HG02610 (cell line): Measurements from ENCODE around the gene MPDU1.
"Not testable (repeated sequence)": the region's sequence is repeated elsewhere in the genome, so short reads cannot be mapped to it uniquely, and the experiment has no call there.

Experiments used
- ATAC-seq: cut with Tn5 transposase; IDR thresholded peaks from one replicate; pipeline ENCODE4 v1.9.1; 2021; ENCODE audit warnings: mild to moderate bottlenecking, moderate library complexity; ENCODE audit not compliant: unreplicated experiment

Gene MPDU1

GRCh38 chr17:7613769-7614424 is 30.2 kb downstream of the MPDU1 start:
- ATAC-seq: no peak

DNA sequence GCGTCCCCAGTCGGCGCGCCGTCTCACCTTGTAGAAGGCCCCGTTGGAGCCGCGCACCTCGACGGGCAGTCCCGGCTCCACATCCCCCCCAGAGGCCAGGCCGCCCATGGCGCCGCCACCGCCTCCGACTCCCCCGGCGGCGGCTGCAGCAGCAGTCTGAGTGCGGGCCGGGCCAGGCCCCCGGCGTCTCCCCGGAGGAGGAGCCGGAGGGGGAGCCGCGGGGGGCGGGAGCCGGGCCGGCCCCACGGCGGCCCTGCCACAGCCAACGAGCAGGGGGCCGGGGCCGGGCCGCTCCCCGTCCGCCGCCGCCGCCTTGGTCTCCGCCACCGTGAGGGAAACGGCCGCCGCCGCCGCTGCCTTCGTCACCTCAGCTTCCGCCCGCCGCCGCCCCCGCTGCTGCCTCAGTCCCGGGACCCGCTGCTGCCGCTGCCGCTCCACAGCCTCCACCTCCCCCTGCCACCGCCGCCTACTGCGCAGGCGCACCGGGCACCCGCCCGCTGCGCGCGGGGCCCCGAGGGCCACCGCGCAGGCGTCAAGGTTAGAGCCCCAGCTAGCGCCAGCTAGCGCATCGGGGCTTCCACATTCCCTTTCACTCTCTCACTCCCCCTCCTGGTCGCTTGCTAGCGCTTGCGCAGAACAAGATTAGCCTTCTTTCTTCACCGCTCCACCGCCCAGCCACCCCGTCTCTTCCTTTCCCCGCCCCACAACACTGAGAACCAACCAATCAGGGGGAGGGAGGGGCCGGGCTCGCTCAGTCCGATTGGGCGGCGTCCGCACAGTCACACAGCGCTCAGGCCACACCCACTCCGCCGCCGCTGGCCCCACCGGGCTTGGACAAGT is 31.0 kb downstream of the MPDU1 start, which contains the start of gene FXR2:
Gene FXR2 (minus strand): TSS at position 473 of the 840 bp plus-strand sequence. CDS start 365 bp downstream, at position 108.
- peak; percentile 88 for ATAC-seq

- no peak for ATAC-seq
These were observed 31.7 kb downstream of the MPDU1 start for GRCh38 chr17:7615265-7615747.

GRCh38 chr17:7618608-7619007 is 35.0 kb downstream of the MPDU1 start:
- no peak for ATAC-seq

GRCh38 chr17:7620835-7621234 is 37.2 kb downstream of the MPDU1 start:
- ATAC-seq: no peak

DNA sequence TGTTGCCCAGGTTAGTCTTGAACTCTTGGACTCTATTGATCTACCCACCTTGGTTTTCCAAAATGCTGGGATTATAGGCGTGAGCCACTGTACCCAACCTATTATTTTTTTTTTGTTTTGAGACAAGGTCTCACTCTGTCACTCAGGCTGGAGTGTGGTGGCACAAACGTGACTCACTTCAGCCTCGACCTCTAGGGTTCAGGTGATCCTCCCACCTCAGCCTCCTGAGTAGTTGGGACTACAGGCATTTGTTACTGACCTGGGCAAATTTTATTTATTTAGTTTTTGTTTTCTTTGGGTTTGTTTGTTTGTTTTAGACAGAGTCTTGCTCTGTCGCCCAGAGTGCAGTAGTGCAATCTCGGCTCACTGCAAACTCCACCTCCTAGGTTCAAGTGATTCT is 40.0 kb downstream of the MPDU1 start:
- ATAC-seq: no peak

- not testable (repeated sequence) for ATAC-seq
These were observed 42.1 kb downstream of the MPDU1 start for GRCh38 chr17:7625749-7626148.

DNA sequence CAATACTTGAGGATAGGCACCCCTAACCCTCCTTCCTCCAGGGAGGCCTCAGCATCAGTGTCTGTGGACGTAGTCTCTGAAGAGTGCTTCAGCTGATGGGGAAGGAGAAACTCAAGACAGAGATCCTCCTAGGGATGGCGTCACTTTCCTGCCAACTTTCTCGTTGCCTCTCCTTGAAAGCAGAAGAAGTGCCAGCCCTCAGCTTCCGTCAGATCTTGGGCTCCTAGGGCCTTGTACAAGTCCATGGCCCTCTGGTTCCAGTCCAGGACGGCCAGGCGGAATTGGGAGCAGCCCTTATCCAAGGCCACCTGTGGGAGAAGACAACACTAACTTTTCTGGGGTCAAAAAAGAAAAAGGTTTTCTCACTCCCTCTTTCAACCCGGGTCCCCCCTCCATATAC is 42.7 kb downstream of the MPDU1 start:
- ATAC-seq: no peak

- ATAC-seq: no peak
These were observed 43.3 kb downstream of the MPDU1 start for GRCh38 chr17:7626956-7627249.

DNA sequence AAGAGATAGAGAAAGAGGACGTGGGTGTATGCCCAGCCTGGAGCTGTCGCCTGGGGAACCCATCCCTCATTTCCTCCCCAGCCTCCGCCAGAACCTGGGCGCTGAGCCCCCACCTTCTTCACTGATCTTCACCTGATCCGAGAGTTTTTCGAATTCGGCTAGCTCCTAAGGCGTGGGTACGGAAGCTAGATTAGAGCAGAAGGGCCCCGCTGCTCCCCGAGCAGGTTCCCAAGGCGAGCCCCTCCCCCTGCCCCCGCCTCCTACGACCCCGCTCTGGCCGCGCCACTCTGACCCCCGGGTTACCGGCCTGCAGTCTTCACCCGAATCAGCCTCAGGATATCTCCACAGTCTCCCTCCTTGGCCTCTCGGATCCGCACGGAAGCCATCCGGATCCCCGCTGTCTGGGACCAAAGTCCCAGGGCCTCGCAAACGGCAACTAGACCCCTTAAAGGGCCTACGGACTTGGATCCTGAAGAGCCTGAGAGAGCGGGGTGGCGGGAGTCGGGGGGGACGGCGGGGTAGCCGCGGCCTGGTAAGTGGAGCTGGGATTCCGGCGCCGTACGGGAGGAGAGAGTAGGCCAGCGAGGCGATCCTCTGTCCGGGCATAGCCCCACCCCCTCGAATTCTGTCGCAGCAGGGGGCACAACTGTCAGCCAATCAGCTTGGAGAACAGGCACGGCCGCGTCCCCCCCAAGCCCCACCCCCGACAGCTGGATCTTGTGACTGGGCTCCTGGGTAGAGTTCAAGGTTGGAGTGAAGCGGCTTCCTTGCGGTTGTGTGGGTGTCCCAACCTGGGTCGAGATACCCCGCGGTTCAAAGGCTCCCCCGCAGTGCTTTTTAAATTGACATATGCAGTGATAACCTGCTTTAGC is 43.8 kb downstream of the MPDU1 start, which contains the start of gene SAT2:
Gene SAT2 (minus strand): TSS at position 572 of the 872 bp plus-strand sequence. CDS start 186 bp downstream, at position 386.
- ATAC-seq: peak; percentile 89

DNA sequence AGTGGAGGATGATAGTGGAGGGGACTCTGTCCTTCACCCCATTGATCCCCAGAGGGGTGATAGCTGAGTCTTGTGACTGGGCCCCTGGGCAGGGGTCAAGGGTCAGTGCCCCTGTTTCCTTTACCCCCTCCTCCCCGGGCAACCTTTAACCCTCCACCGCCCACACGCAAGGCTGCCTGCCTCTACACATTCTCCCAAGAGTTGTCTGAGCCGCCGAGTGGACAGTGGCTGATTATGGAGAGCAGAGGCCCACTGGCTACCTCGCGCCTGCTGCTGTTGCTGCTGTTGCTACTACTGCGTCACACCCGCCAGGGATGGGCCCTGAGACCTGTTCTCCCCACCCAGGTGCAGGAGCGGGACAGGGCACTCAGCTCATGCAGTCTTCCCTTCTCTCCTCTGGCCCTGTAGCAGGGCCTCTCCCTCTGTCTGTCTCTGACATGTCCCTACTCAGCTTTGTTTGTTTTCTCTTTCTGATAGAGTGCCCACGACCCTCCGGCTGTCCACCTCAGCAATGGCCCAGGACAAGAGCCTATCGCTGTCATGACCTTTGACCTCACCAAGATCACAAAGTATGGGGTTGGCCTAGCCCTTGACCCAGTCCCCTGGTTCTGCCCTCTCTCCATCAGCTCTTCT is 46.4 kb downstream of the MPDU1 start, which contains the start of gene SHBG:
Gene SHBG (plus strand): TSS at position 197 of the 633 bp plus-strand sequence. CDS start 38 bp downstream, at position 235.
- ATAC-seq: no peak

- ATAC-seq: no peak
These were observed 48.0 kb downstream of the MPDU1 start for GRCh38 chr17:7631398-7632380.

- ATAC-seq: no peak
These were observed 48.8 kb downstream of the MPDU1 start for GRCh38 chr17:7632492-7632894.

DNA sequence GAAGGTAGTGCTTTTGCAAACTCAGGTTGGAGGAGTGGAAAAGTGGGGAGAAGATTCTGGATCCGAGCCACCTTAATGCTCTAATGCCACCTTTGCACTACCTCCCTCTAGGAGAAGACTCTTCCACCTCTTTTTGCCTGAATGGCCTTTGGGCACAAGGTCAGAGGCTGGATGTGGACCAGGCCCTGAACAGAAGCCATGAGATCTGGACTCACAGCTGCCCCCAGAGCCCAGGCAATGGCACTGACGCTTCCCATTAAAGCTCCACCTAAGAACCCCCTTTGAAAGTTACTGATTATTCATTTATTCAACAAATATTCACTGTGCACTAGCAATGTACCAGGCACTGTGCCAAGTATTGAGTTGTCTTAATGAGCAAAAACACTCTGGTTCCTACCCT is 49.4 kb downstream of the MPDU1 start:
- ATAC-seq: no peak

DNA sequence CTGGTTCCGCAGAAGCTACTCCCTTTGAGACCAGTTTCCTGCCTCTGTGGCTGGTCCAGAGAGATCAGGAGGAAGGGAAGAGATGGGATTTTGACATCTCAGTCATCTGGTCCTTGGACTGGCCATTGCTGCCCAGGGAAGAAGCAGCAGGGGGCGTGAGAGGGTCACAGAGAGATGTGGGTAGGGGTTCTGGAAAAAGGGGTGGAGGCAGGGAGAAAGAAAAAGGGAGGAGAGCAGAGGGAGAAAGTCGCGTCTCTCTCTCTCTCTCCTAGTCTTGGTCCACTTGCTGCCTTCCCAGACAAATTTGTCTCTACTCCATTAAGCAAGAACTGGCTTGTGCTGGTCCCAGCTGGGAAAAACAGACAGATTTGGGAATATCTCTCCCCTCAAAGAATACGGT is 50.7 kb downstream of the MPDU1 start:
- no peak for ATAC-seq

GRCh38 chr17:7636163-7636562 is 52.5 kb downstream of the MPDU1 start:
- ATAC-seq: no peak
